Measurements from ENCODE around the gene RGP1.

RGP1 gene

GRCh38 chr9:35748858-35749514 lies at the start of gene RGP1, which contains the start of gene GBA2:
TSS of gene RGP1 (plus strand) at chr9:35749287. CDS start at chr9:35749756, 469 bp downstream.
TSS of gene GBA2 (minus strand) at chr9:35749228. CDS start at chr9:35748704, 524 bp downstream.
- DNase-seq (ENCODE audit: low spot score): peak; percentile 70

- no peak for DNase-seq (ENCODE audit: low spot score)
These were observed 49.1 kb upstream of the RGP1 start for GRCh38 chr9:35700031-35700430.

GRCh38 chr9:35700942-35701341 lies 48.1 kb upstream of the RGP1 start:
- DNase-seq (ENCODE audit: low spot score): no peak

- DNase-seq (ENCODE audit: low spot score): no peak
These were observed 46.4 kb upstream of the RGP1 start for GRCh38 chr9:35702696-35703095.

- DNase-seq (ENCODE audit: low spot score): no peak
These were observed 45.0 kb upstream of the RGP1 start for GRCh38 chr9:35703906-35704672.

GRCh38 chr9:35705372-35705771 lies 43.7 kb upstream of the RGP1 start:
- DNase-seq (ENCODE audit: low spot score): no peak

GRCh38 chr9:35705836-35706430 lies 43.2 kb upstream of the RGP1 start:
- no peak for DNase-seq (ENCODE audit: low spot score)

- DNase-seq (ENCODE audit: low spot score): no peak
These were observed 42.1 kb upstream of the RGP1 start for GRCh38 chr9:35706951-35707350.

- DNase-seq (ENCODE audit: low spot score): no peak
These were observed 40.9 kb upstream of the RGP1 start for GRCh38 chr9:35708146-35708545.

- no peak for DNase-seq (ENCODE audit: low spot score)
These were observed 38.1 kb upstream of the RGP1 start for GRCh38 chr9:35710818-35711500.

- DNase-seq (ENCODE audit: low spot score): no peak
These were observed 37.3 kb upstream of the RGP1 start for GRCh38 chr9:35711501-35712428.

GRCh38 chr9:35712762-35713400 lies 36.2 kb upstream of the RGP1 start:
- DNase-seq (ENCODE audit: low spot score): no peak

- DNase-seq (ENCODE audit: low spot score): no peak
These were observed 35.5 kb upstream of the RGP1 start for GRCh38 chr9:35713578-35713977.

- DNase-seq (ENCODE audit: low spot score): no peak
These were observed 35.0 kb upstream of the RGP1 start for GRCh38 chr9:35714123-35714522.

GRCh38 chr9:35714579-35715252 lies 34.4 kb upstream of the RGP1 start:
- no peak for DNase-seq (ENCODE audit: low spot score)

- DNase-seq (ENCODE audit: low spot score): no peak
These were observed 32.9 kb upstream of the RGP1 start for GRCh38 chr9:35716230-35716629.

GRCh38 chr9:35717132-35717870 lies 31.8 kb upstream of the RGP1 start:
- DNase-seq (ENCODE audit: low spot score): no peak

GRCh38 chr9:35718721-35719511 lies 30.2 kb upstream of the RGP1 start:
- peak; percentile 41 for DNase-seq (ENCODE audit: low spot score)

GRCh38 chr9:35719546-35719945 lies 29.5 kb upstream of the RGP1 start:
- DNase-seq (ENCODE audit: low spot score): no peak
